Activated B cell treated with CpG ODN at 0.5 μM for 24 hours (primary cell): ENCODE data around the gene CYP4F11. TPM values are rescaled to one million over a fixed set of nuclear protein-coding genes. Genes with fewer than 3 reads are reported as not detected.

Experiments used
- ATAC-seq: fragments of 200-7000 bp; cut with Tn5 transposase; one replicate; pipeline ENCODE4 v1.10.0; 2021; ENCODE audit warnings: low read depth, mild to moderate bottlenecking, moderate library complexity
- CTCF ChIA-PET: fragments of 350-600 bp; sonication (Branson Sonifier 250); formaldehyde crosslinking; loops from one replicate; lab custom pipeline; 2021; ENCODE audit warnings: antibody characterized with exemption; lab: Charles Lee
- POLR2A ChIA-PET: fragments of 350-600 bp; sonication (Branson Sonifier 250); formaldehyde crosslinking; loops from one replicate; lab custom pipeline; 2021; ENCODE audit warnings: antibody characterized with exemption; lab: Charles Lee
- DNase-seq: peaks from one replicate; pipeline ENCODE4 v3.0.0; 2022
- H3K27ac Mint-ChIP-seq: one replicate; pipeline ENCODE4 v1.8.0; 2020; ENCODE audit warnings: mixed read lengths
- H3K27me3 Mint-ChIP-seq: one replicate; pipeline ENCODE4 v1.8.0; 2021; ENCODE audit warnings: mixed read lengths
- H3K36me3 Mint-ChIP-seq: one replicate; pipeline ENCODE4 v1.8.0; 2021; ENCODE audit warnings: low read depth, mixed read lengths
- H3K4me1 Mint-ChIP-seq: one replicate; pipeline ENCODE4 v1.8.0; 2021; ENCODE audit warnings: mixed read lengths
- H3K4me3 Mint-ChIP-seq: one replicate; pipeline ENCODE4 v1.8.0; 2020; ENCODE audit warnings: mild to moderate bottlenecking, mixed read lengths
- H3K9me3 Mint-ChIP-seq: one replicate; pipeline ENCODE4 v1.8.0; 2020; ENCODE audit warnings: mixed read lengths
- intact Hi-C: fragments of 100-400 bp; cut with micrococcal nuclease; formaldehyde crosslinking; loops from one replicate; pipeline ENCODE4 v1.15.1; 2024
- total RNA-seq: library from RNA; stranded (reverse); gene quantifications from 2 replicates; pipeline ENCODE4 v1.2.3, GENCODE V29; 2022
- TF ChIP-seq, protein P1 (sequence below): fragments of 200-600 bp; IDR thresholded peaks from one replicate; pipeline ENCODE4 v1.8.0; 2022; ENCODE audit warnings: antibody characterized with exemption, mild to moderate bottlenecking

Gene CYP4F11
- total RNA-seq, 1 donor from 2014 or later, result not detected

DNA sequence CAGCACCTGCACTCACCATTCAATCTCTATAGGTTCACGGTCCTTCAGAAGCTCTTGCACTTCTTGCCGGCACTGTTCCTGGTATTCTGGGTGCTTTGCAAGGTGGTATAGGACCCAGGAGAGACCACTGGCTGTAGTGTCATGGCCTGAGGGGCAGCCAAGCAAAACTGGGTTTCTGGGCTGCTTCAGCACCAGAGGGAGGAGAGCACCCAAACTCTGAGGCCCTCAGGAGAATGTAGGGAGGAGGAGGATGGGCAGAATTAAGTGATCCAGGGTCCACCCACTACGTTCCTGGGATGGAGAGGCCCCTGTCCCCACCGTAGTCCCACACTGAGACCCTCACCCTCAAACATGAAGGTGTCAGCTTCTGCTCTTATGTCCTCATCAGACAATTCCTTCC is 12.3 kb downstream of the CYP4F11 start:
- intact Hi-C loops, result no loop called here
- H3K27me3 Mint-ChIP-seq, result peaks cover 34% of the 10 kb centered on the region
- TF ChIP-seq, protein P1, sequence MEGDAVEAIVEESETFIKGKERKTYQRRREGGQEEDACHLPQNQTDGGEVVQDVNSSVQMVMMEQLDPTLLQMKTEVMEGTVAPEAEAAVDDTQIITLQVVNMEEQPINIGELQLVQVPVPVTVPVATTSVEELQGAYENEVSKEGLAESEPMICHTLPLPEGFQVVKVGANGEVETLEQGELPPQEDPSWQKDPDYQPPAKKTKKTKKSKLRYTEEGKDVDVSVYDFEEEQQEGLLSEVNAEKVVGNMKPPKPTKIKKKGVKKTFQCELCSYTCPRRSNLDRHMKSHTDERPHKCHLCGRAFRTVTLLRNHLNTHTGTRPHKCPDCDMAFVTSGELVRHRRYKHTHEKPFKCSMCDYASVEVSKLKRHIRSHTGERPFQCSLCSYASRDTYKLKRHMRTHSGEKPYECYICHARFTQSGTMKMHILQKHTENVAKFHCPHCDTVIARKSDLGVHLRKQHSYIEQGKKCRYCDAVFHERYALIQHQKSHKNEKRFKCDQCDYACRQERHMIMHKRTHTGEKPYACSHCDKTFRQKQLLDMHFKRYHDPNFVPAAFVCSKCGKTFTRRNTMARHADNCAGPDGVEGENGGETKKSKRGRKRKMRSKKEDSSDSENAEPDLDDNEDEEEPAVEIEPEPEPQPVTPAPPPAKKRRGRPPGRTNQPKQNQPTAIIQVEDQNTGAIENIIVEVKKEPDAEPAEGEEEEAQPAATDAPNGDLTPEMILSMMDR, result no peak
- ATAC-seq (no peak), DNase-seq (no peak)
- CTCF ChIA-PET, result no interaction called here
- H3K4me3 Mint-ChIP-seq, result no peak overlapping the region
- peaks cover 4% of the 10 kb centered on the region for H3K4me1 Mint-ChIP-seq
- POLR2A ChIA-PET, result no interaction called here
- H3K27ac Mint-ChIP-seq, result no peak overlapping the region
- no peaks in the 10 kb centered on the region for H3K36me3 Mint-ChIP-seq
- H3K9me3 Mint-ChIP-seq, result no peaks in the 10 kb centered on the region

DNA sequence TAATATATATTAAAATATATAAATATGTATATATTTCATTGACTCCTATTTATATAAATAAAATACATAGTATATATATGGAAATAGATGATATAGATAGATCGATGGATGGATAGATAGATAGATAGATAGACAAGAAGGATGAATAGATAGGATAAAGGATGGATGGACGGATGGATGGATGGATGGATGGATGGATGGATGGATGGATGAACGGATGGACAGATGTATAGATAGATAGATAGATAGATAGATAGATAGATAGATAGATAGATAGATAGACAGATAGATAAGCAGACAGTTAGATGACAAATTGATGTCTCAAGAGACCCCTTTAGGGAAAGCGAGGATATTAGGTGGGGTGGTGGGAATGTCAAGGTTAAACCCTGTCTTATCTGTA is 15.1 kb downstream of the CYP4F11 start:
- intact Hi-C loops, result no loop called here
- DNase-seq (no peak), ATAC-seq (no peak)
- no peaks in the 10 kb centered on the region for H3K36me3 Mint-ChIP-seq
- POLR2A ChIA-PET, result no interaction called here
- H3K27ac Mint-ChIP-seq, result no peak overlapping the region
- no peak overlapping the region for H3K4me3 Mint-ChIP-seq
- H3K9me3 Mint-ChIP-seq, result peaks cover 7% of the 10 kb centered on the region
- CTCF ChIA-PET, result no interaction called here
- peaks cover 4% of the 10 kb centered on the region for H3K4me1 Mint-ChIP-seq
- TF ChIP-seq, protein P1, result no peak
- H3K27me3 Mint-ChIP-seq, result peaks cover 44% of the 10 kb centered on the region

DNA sequence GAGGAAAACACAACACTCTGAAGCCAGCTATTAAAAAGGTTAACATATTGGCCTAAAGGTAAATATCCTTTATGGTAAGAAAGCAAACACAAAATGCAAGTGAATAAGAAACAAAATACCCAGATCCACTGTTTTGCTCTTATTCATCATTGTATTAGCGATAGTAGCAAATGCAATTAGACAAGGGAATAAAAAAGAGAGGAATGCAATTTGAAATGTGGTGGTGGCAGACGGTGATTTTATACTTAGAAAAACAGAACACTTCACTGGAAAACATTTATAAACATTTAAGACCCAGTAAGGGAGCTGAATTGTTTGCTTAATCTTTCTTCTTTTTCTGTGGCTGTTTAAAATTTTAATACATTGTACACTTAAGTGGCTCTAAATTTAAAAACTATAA is 19.2 kb downstream of the CYP4F11 start:
- no peak for ATAC-seq
- H3K9me3 Mint-ChIP-seq, result peaks cover 7% of the 10 kb centered on the region
- no peak overlapping the region for H3K27ac Mint-ChIP-seq
- H3K4me1 Mint-ChIP-seq, result peaks cover 6% of the 10 kb centered on the region
- intact Hi-C loops, result no loop called here
- no peak overlapping the region for H3K4me3 Mint-ChIP-seq
- peaks cover 43% of the 10 kb centered on the region for H3K27me3 Mint-ChIP-seq
- POLR2A ChIA-PET, result no interaction called here
- CTCF ChIA-PET, result no interaction called here
- no peaks in the 10 kb centered on the region for H3K36me3 Mint-ChIP-seq
- TF ChIP-seq, protein P1, result no peak
- no peak for DNase-seq

DNA sequence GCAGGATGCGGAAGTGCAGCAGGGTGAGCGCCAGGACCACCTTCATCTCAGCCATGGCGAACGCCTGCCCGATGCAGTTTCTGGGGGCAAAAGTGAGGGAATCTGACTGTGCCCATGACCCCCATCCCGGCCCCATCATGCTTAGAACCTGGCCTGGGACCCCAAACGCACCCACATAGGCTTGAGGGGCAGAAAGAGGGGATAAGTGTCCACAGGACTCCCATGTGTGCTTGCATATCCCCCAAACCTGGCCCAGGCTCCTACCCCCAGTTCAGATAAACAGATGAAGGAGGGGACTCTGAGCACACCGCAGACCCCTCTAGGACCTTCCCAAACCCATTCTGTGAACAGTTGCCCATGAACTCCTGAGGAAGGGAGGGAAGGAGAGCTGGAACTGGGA is 20.5 kb downstream of the CYP4F11 start:
- DNase-seq (no peak), ATAC-seq (no peak)
- H3K4me3 Mint-ChIP-seq, result no peak overlapping the region
- peaks cover 47% of the 10 kb centered on the region for H3K27me3 Mint-ChIP-seq
- no peak overlapping the region for H3K27ac Mint-ChIP-seq
- CTCF ChIA-PET, result no interaction called here
- peaks cover 6% of the 10 kb centered on the region for H3K4me1 Mint-ChIP-seq
- POLR2A ChIA-PET, result no interaction called here
- intact Hi-C loops, result no loop called here
- H3K9me3 Mint-ChIP-seq, result peaks cover 7% of the 10 kb centered on the region
- TF ChIP-seq, protein P1, result no peak
- H3K36me3 Mint-ChIP-seq, result no peaks in the 10 kb centered on the region

DNA sequence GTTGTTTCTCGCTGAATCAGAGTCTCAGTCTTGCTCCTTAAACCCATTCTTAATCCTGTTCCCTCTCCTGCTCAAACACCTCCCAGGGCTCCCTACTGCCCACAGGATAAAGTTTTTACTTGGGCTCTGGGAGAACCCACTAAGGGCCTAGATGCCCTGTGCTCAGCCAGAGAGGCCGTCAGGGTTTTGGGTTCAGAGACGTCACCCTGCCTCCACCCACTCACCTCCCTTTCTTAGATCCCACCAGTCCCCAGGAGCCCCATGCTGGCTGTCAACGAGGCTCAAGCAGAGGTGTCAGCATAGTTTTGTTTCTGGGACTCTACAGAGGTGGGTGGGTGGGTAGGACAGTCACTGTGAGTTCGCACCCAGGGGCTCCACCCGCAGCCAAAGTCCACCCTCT is 20.9 kb downstream of the CYP4F11 start:
- POLR2A ChIA-PET, result no interaction called here

More for the DNA sequence above, 20.9 kb downstream of the CYP4F11 start:
- intact Hi-C loops, result no loop called here
- peaks cover 6% of the 10 kb centered on the region for H3K4me1 Mint-ChIP-seq
- TF ChIP-seq, protein P1, result no peak
- ATAC-seq, result no peak
- H3K9me3 Mint-ChIP-seq, result peaks cover 7% of the 10 kb centered on the region
- no peak overlapping the region for H3K27ac Mint-ChIP-seq
- peaks cover 47% of the 10 kb centered on the region for H3K27me3 Mint-ChIP-seq
- no peaks in the 10 kb centered on the region for H3K36me3 Mint-ChIP-seq
- no peak for DNase-seq
- no peak overlapping the region for H3K4me3 Mint-ChIP-seq
- CTCF ChIA-PET, result no interaction called here
